Measurements from ENCODE around the gene SLC2A9.
"Not testable (repeated sequence)": the region's sequence is repeated elsewhere in the genome, so short reads cannot be mapped to it uniquely, and the experiment has no call there.

GRCh38 chr4:9900633-9901032, 120.7 kb downstream of the SLC2A9 start:
- TF ChIP-seq FOXM1 (IDR thresholded peaks at IDR 0.05; ENCODE audit: borderline replicate concordance); NFRKB (IDR thresholded peaks at IDR 0.05); PKNOX1 (IDR thresholded peaks at IDR 0.05); SP1 (IDR thresholded peaks at IDR 0.05): not testable (repeated sequence)
